GM18868 (cell line): Measurements from ENCODE around the gene UBASH3B.
A peak's percentile ranks its signal among the peaks of the same experiment; 100 is the strongest.
"Not testable (repeated sequence)": the region's sequence is repeated elsewhere in the genome, so short reads cannot be mapped to it uniquely, and the experiment has no call there.

ENCODE experiments used
- ATAC-seq: cut with Tn5 transposase; IDR thresholded peaks from one replicate; pipeline ENCODE4 v1.9.1; 2021; ENCODE audit warnings: mild to moderate bottlenecking, moderate library complexity; ENCODE audit not compliant: unreplicated experiment

Gene UBASH3B

GRCh38 chr11:122837528-122838346, 182.2 kb downstream of the UBASH3B start:
- ATAC-seq = no peak

GRCh38 chr11:122843281-122844141, 188.0 kb downstream of the UBASH3B start:
- peak; percentile 79 for ATAC-seq

- no peak for ATAC-seq
Observed at GRCh38 chr11:122847466-122847865, 191.9 kb downstream of the UBASH3B start.

GRCh38 chr11:122848186-122848585, 192.7 kb downstream of the UBASH3B start:
- no peak for ATAC-seq

- no peak for ATAC-seq
Observed at GRCh38 chr11:122850076-122850631, 194.6 kb downstream of the UBASH3B start.

GRCh38 chr11:122851366-122851966, 195.9 kb downstream of the UBASH3B start:
- peak; percentile 78 for ATAC-seq

- ATAC-seq = no peak
Observed at GRCh38 chr11:122852074-122852795, 196.7 kb downstream of the UBASH3B start.

- no peak for ATAC-seq
Observed at GRCh38 chr11:122852796-122853160, 197.3 kb downstream of the UBASH3B start.

GRCh38 chr11:122853261-122853660, 197.7 kb downstream of the UBASH3B start:
- no peak for ATAC-seq

- no peak for ATAC-seq
Observed at GRCh38 chr11:122853971-122854446, 198.5 kb downstream of the UBASH3B start.

GRCh38 chr11:122861631-122862030, 206.1 kb downstream of the UBASH3B start:
- ATAC-seq = no peak

GRCh38 chr11:122862091-122862490, 206.6 kb downstream of the UBASH3B start:
- ATAC-seq = no peak

- not testable (repeated sequence) for ATAC-seq
Observed at GRCh38 chr11:122863154-122863553, 207.6 kb downstream of the UBASH3B start.

- ATAC-seq = no peak
Observed at GRCh38 chr11:122863704-122864326, 208.3 kb downstream of the UBASH3B start.
